SHP77 treated with DMSO at 0.1 percent for 48 hours (cell line): ENCODE results near the gene HDAC11.
"Not testable (repeated sequence)": the region's sequence is repeated elsewhere in the genome, so short reads cannot be mapped to it uniquely, and the experiment has no call there.

Experiments used
- DNase-seq: peaks from one replicate; lab custom pipeline; 2025; lab: John Stamatoyannopoulos, UW

The HDAC11 gene

DNA sequence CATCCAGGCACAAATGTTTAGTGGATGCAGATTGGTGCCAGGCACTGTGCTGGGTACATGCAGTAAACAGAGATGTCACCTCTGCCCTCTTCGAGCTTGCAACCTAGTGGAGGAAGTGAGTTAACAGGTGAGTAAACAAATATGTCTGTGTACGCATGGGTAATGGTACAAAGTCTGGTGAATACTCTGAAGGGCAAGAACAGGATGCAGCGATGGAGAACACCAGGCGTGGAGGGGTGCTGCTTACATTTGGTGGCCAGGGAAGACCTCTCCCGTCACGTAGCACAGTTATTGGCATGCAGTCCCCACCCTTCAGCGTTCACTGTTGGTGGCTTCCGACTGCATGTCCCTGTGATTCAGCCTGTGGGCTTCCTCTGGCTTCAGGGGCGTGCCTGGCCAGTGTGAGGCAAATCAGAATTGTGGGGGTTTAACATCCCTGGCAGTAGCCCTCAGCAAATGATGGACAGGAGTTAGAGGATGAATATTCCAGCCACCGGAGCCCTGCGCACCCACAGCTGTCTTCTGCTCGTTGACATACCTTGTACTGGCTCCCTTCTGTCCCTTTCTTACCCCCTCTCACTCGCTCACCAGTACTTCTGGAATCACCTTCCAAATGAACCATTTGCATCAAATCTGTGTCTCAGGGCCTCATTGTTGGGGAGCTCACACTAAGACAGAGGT lies 9.1 kb upstream of the HDAC11 start:
- peak; percentile 57 for DNase-seq

DNA sequence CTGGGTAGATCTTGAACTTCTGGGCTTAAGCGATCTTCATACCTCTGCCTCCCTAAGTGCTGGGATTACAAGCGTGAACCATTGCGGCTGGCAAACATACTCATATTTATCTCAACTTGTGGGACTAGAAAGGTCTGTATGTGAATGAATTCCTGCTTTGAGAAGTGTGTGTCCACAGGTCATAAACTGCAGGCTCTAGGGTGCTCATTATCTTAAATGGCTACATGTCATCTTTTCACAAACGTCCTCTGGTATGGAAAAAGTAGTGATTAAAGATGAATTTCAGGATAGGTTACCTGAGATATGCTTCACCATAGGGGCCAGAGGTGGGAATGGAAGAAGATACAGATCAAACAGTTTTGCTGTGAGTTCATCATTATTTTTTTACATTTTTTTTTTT lies 7.8 kb upstream of the HDAC11 start:
- no peak for DNase-seq

DNA sequence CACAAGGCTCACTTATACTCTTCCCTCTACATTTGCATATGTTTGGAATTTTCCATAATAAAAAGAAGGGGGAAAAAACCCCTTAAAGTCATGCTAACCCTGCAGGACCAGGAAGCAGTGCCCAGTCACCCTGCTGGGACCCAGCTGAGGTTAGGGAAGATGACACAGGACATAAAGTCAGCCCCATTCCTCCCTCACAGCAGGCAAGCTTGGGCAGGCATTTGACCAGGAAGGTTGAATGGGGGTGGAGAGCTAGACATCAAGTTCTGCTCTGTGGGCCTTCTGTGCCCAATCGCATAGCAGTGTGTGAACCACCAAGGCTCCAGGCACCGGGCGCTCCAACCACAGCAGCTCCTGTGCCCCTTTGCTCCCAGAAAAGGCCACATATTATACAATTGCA lies 7.1 kb upstream of the HDAC11 start:
- no peak for DNase-seq

DNA sequence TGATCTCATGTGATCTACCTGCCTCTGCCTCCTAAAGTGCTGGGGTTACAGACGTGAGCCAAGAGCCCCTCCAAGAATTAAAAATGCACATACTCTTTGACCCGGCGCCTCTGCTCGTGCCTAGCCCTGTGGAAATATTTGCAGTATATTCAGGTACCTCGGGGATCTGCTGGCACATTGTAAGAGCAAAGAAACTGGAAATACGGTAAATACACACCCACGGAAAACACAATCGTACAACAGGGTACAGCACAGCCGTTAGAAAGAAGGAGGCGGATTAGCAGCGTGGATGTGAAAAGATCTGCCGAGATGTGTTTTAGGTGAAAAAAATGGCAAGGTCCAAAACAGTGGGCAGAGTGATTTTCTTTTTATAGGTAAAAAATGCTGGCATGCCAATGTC lies 6.1 kb upstream of the HDAC11 start:
- no peak for DNase-seq

DNA sequence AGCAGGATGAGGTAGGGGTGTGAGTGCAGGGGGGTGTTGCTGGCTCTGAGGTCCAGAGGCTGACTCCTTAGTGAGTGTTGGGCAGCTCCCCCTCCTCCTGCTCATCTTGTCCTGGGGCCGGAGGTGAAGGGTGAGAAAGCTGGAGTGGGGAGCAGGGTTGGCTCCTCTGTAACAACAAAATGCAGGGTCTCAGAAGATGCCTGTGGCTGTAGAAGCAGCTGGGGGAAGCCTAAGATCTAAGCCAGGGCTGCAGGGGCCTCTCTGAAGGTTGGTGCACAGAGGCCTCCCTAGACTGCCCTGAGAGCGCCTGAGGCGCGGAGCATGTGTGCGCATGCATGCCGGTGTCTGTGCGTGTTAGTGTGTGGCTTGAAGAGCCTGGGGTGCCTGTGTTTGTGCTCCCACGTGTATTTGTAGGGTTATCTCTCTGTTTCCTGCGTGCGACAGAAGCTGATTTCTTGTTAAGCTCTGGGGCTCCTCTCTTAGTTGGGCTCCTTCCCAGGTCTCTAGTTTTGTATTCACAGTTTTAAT lies 5.3 kb upstream of the HDAC11 start:
- DNase-seq, result no peak

DNA sequence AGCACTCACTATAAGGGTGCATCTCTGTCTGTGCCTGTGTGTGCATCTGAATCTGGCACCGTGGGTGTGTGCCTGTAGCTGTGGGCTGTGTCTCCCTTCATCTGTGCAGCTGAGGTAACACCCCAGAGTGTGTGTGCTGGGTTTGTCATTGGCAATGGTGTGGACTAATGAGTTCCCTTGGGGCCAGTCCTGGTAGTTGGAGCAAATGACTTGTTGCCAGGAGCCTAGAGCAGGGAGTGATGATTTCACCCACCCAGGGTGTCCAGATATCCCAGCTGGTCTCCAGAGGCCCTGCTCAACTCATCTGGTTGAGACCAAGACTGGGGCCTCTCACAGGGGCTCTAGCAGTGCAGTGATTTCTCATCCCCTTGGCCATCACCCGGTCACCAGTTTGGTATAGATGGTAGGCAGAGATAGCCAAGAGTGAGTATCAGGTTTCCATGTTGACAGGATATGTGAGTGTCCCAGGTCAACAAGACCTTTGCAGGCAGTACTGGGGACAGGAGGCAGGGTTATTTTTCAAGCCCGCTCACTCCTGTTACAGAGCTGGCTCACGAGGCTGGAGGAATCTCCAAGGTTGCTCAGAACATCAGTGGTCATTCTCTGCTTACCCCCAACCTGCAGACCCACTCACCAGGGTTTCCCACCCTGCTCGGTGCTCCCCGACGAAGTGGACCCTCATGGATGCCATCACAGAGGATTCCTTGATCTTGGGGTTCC lies 4.1 kb upstream of the HDAC11 start:
- DNase-seq, result peak; percentile 36

DNA sequence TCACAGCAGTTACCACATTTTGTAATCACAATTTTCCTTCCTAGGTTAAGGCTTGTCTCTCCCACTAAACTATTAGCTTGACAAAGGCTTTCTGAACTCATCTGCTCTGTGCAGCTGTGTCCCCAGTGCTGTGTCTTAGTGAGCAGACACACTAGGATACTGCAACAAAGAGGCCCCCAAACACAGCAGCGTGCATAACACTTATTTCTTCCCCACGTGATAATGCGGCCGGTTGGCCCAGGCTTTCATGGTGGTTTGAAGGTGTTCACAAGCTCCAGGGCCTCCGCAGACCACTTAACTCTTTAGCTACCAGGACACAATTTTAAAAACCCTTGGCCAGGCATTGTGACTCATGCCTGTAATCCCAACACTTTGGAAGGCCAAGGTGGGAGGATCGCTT lies 2.2 kb upstream of the HDAC11 start:
- no peak for DNase-seq

DNA sequence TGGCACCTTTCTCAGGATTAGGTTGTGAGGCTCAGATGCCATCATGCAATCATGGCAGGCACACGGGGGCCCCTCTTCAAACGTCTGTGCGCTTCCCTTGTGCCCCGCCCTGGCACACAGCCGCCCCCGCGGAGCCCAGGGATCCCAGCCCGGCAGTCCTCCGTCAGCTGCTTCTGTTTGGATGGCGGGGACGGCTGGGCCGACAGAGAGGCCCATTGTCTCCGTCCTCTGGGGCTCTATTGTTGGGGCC lies 849 bp upstream of the HDAC11 start:
- no peak for DNase-seq

DNA sequence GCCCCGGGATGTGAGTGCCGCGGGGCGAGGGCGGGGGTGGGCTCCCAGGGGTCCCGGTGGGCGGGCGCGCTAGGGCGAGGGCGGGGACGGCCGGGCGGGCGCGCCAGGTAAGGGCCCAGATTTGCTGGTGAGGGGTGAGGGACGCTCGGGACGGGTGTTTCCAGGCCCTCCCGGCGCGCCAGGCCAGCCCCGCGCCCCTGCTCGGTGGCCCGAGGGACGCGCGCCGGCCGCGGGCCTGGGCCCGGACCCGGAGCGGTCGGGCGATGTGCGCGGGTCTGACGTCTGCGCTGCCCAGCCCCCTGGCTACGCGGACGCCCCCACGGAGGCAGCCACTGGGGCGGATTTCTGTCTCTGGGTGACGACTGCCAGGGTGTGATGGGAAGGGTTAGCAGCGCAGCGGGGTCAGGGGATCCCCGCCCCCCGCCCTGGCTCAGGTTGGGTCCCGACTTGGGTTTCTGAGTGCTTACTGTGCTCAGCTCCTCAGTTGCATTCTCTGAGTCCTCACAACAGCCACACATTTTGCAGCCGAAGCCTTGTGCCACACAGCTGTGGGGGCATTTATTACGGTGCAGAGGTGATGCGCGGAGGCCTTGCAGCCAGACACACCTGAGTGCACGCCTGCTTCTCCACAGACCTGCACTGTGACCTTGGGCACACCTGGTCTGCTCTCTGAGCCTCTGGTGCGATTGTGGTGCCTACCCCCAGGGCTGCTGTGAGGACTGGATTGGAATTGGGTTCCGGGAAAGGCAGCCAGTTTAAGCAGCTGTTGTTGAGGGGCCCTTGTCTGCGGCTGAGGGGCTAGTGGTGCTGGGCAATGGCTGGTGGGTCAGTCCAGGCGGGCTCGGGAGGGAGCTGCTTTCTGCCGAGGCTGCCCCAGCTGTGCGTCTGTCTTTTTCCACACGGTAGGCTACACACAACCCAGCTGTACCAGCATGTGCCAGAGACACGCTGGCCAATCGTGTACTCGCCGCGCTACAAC lies 523 bp downstream of the HDAC11 start:
- no peak for DNase-seq

DNA sequence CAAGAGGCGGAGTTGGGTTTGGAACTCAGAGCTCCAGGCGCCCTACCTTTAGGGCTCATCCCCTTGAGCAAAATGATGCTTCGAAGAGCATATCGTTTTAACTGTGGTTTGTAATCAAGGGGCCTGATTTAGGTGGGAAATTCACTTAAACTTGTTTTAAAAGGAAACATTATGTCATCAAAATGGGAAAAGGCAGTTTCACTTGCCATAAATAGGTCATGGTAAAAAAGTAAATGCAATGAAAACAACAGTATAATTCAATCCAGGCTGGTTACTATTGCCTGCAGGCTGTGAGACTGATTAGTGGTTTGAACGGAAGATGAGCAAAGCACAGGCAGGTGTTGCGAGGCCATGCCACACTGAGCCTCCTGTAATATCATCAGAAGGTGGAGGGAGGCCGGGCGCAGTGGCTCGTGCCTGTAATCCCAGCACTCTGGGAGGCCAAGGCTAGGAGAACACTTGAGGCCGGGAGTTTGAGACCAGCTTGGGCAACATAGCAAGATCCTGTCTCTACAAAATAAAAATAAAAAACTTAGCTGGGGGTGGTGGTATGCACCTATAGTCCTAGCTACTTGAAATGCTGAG lies 2.1 kb downstream of the HDAC11 start:
- no peak for DNase-seq

DNA sequence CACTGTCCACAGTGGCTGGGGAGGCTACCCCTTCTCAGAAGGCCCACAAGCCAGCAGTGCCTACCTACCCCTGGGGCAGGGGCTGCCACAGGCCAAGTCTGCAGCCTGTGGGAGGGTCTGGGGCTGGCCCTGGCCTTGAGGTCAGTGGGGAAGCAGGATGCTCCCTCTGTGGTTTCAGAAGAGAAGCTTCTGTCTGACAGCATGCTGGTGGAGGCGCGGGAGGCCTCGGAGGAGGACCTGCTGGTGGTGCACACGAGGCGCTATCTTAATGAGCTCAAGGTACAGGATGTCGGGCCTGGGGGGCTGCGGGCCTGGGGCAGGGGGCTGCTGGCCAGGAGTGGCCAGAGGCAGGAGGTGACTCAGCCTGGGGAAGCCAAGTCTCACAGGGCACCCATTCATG lies 3.2 kb downstream of the HDAC11 start:
- no peak for DNase-seq

DNA sequence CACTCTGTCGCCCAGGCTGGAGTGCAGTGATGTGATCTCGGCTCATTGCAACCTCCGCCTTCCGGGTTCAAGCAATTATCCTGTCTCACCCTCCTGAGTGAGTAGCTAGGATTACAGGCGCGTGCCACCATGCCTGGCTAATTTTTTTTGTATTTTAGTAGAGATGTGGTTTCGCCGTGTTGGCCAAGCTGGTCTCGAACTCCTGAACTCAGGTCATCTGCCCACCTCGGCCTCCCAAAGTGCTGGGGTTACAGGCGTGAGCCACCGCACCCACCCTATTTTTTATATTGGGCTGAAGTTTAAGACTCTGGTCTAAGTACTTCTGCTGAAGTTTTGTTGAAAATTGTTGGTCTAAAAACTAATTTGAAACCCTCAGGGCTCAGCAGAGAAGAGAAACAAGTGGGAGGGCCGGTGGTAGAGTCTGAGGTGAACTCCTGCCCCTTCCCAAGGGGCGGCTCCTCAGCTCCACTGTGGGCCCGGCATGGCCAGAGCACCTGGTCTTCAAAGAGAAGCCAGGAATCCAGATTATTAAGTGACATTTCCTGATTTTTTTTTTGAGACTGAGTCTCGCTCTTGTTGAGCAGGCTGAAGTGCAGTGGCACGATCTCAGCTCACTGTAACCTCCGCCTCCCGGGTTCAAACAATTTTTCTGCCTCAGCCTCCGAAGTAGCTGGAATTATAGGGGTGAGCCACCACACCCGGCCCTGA lies 4.0 kb downstream of the HDAC11 start:
- no peak for DNase-seq

DNA sequence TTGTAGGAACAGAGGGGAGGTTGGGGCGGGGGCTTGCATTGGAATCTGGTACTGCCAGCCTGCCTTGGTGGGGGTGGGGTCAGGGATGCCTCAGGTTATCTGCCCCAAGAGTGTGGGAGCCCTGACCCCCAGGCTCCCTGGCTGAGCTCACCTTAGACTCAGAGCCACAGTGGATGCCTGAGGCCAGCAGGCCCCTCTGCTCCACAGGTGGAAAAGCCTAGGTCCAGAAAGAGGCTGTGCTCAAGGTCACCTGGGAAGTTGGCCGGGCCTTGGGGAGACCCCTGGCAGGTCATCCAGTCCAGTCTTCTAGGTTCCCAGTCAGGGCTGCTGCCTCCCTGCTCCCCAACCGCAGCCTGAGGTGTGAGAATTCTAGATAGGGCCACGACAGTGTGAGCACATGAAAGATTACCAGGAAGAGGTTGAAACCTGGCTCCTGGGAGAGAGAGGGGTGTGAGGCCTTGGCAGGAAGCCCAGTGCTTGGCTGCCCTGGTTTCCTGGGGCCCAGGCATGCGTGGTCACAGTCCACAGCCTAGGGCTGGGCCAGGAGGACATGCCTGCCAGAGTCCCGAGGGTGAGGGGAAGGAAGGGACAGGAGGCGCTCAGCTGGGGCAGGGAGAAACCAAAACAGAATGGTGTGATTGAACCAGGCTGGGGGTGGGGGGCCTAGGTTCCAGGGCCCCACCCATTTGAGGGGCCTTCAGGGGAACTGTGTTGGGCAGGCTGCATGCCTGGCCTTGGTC lies 4.9 kb downstream of the HDAC11 start:
- peak; percentile 36 for DNase-seq

DNA sequence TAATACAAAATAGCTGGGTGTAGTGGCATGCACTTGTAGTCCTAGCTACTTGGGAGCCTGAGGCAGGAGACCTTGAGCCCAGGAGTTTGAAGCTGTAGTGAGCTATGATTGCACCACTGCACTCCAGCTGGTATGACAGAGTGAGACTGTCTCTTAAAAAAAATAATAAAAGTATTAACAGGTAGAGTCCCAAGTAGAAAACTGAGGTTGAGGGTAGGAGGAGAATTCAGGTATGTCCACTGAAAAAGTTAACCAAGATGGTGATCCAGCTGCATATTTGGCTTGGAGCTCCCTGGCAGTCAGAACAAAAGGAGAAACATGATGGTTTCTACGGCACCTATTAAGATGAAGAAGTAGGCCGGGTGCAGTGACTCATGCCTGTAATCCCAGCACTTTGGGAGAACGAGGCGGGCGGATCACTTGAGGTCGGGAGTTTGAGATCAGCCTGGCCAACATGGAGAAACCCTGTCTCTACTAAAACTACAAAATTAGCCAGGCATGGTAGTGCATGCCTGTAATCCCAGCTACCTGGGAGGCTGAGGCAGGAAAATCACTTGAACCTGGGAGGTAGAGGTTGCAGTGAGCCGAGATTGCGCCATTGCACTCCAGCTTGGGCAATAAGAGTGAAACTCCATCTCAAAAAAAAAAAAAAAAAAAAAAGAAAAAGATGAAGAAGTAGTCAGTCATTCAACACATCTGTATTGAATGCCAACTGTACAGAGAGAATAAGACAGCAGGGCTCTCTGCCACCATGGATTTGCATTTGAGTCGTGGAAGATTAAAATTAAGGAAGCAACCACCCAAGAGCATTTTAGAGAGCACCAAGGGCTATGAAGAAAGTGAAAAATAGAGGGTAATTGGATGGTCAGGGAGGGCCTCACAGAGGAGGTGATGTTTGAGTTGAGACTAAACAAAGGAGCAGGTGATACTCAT lies 5.8 kb downstream of the HDAC11 start:
- not testable (repeated sequence) for DNase-seq

DNA sequence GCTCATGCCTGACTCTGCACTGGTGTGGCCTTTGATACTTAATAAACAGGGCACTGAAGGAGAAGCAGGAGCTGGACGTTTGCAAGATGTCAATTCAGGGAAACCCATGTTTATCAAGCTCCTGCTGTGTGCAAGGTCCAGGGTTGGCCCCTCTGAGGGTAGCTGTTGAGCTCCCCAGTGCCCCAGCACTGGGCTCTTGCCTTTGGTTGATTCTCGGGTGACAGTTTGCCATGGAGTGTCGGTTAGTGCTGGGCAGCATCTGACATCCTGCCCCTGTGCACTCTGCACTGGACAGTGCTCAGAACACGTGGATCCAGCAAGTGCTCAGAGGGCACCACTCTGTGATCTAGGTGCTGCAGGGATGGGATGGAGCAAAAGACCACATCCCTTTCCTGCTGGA lies 7.3 kb downstream of the HDAC11 start:
- DNase-seq, result no peak

DNA sequence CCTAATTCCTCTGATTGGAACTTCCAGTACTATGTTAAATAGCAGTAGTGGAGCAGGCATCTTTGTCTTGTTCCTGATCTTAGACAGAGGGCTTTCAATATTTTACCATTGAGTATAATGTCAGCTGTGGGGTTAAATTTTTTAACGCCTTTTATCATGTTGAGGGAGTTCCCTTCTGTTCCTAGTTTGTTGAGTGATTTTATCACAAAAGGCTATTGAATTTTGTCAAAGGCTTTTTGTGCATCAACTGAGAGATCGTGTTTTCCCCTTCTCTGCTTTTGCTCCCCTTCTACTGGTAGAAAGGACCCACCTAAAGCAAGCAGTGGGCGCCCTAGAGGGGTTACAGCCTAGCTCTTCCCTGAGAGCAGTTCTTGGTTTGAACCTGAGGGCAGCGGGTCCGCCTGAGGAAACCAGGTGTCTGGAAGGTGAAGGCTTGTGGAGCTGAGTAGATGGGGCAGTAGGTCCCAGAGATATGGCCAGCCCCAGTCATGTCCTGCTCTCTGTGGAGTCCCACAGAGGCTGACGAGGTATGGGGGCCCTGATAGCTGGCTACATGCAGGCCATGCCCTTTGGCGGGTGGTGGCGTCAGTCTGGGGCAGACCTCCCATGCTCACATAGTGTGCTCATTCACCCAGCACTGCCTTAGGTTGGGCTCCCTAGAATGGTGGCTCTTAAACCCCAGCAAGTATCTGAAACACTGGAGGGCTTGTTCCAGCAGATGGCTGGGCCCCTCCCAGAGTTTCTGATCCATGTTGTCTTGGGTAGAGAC lies 11.3 kb downstream of the HDAC11 start:
- no peak for DNase-seq

DNA sequence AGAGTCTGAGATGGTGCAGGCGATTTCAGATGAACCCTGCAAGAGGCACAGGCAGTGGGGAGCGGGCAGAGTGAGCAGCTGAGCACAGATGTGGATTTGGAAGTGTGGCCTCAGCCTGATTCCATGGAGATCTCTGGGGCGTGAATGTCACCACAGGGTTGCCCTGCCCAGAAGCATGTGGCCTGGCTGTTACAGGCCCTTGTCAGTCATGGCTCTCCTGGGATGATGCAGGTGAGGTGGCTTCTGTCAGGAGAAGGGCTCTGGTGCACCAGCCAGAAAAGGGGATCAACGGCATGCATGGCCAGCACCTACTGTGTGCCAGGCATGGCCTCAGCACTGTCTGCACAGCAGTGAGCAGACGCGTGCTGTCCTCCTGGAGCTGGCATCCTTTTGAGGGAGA lies 11.9 kb downstream of the HDAC11 start:
- no peak for DNase-seq

DNA sequence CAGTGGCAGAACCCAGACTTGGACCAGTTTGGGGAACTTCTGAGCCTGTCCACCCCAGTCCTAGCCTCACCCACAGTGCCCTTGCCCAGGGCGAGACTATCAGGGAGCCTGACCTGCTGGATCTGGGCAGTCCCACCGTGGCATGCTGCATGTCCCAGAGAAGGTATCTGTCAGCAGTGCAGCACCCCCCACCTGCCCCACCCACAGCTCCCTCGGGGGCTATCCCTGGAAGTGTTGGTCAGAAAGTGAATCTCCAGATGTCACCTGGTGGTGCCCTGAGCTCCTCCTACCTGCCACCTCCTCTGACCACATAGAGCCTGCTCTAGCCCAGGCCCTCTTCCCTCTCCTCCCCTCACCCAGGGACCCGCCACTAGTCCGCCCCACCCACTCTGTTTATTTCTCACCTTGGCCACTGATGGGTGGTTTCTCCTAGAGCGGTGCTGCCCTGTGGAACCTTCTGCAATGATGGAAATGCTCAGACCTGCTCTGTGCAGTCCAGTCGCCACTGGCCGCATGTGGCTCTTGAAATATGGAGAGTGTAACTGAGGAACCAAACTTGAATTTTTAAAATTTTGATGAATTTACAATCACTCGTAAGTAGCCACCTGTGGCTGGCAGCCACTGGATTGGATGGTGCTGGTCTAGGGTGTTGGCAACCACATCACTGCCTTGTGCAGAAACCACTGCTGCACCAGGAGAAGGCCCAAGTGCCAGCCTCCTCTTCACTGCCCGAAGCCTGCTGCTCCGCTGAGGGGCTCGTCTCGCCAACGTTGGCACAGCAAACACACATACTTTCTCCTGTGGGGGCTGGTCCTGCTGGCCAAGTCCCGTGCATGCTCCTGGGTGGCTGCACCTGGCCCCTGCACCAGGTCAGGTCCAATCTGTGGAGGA lies 13.1 kb downstream of the HDAC11 start:
- DNase-seq, result no peak
